ENCODE data around the gene PDE4A. TPM values are rescaled to one million over a fixed set of nuclear protein-coding genes. Genes with fewer than 3 reads are reported as not detected.

The PDE4A gene
- total RNA-seq, 4 donors from 2014 or later = 9.0 to 15.9 (median 13.1) TPM

GRCh38 chr19:10505583-10506229 lies 85.4 kb downstream of the PDE4A start:
- intact Hi-C loops (cut with DNase I; ENCODE audit: low total_unique reads) (loop anchor here (10.0 kb wide), 2 partner anchors 59 to 139 kb away; partner anchors contain the start of genes CDKN2D and KRI1), in situ Hi-C loops (cut with MboI; ENCODE audit: low pct_ligation_motif_present in 1 of 4, low pct_unique_long_range_greater_than_20kb in 1 of 4, low sequenced_read_pairs in 3 of 4) (no loop called here)
- peaks cover 17% of the 10 kb centered on the region for H3K27me3 ChIP-seq

GRCh38 chr19:10508036-10508435 lies 87.7 kb downstream of the PDE4A start:
- intact Hi-C loops (cut with DNase I; ENCODE audit: low total_unique reads) = loop anchor here (10.0 kb wide), 2 partner anchors 57 to 137 kb away; partner anchors contain the start of genes CDKN2D and KRI1

More at GRCh38 chr19:10505583-10506229, 85.4 kb downstream of the PDE4A start:
- 29 to 38% methylated on average over 11 to 17 of the region's 17 CpGs for WGBS, 2 donors (ENCODE audit: low coverage in 1 of 2)
- H3K9me3 ChIP-seq = no peaks in the 10 kb centered on the region
- peak; percentile 84 for DNase-seq
- H3K36me3 ChIP-seq = no peaks in the 10 kb centered on the region
- H3K4me1 ChIP-seq = peaks cover 10 to 26% (median 14%) of the 10 kb centered on the region in 4 donors
- H3K4me3 ChIP-seq = no peak overlapping the region
- H3K27ac ChIP-seq = no peak overlapping the region
- no peak for TF ChIP-seq EP300 (IDR thresholded peaks at IDR 0.05; ENCODE audit: low read depth)
- TF ChIP-seq CTCF (IDR thresholded peaks at IDR 0.05) = peak; percentile 77 to 89 (median 79)
- no peak for TF ChIP-seq POLR2AphosphoS5 (IDR thresholded peaks at IDR 0.05)
- no peak for TF ChIP-seq POLR2A (IDR thresholded peaks at IDR 0.05)

GRCh38 chr19:10508707-10509106 lies 88.4 kb downstream of the PDE4A start:
- intact Hi-C loops (cut with DNase I; ENCODE audit: low total_unique reads) (loop anchor here (10.0 kb wide), 2 partner anchors 56 to 136 kb away; partner anchors contain the start of genes CDKN2D and KRI1), in situ Hi-C loops (cut with MboI; ENCODE audit: low pct_ligation_motif_present in 1 of 4, low pct_unique_long_range_greater_than_20kb in 1 of 4, low sequenced_read_pairs in 3 of 4) (no loop called here)
- H3K36me3 ChIP-seq = no peaks in the 10 kb centered on the region
- no peak for TF ChIP-seq CTCF (IDR thresholded peaks at IDR 0.05)
- TF ChIP-seq POLR2AphosphoS5 (IDR thresholded peaks at IDR 0.05) = no peak
- H3K4me3 ChIP-seq = no peak overlapping the region
- no peak overlapping the region for H3K27ac ChIP-seq
- H3K27me3 ChIP-seq = peaks cover 47% of the 10 kb centered on the region
- DNase-seq = no peak
- peaks cover 0 to 9% (median 0%) of the 10 kb centered on the region in 4 donors for H3K4me1 ChIP-seq
- H3K9me3 ChIP-seq = no peaks in the 10 kb centered on the region
- 62 to 90% methylated on average over 2 to 3 of the region's 3 CpGs for WGBS, 2 donors (ENCODE audit: low coverage in 1 of 2)

More at GRCh38 chr19:10508036-10508435, 87.7 kb downstream of the PDE4A start:
- Histone ChIP-seq H3K4me3 (no peak overlapping the region), H3K9me3 (no peaks in the 10 kb centered on the region), H3K36me3 (no peaks in the 10 kb centered on the region), H3K27ac (no peak overlapping the region), H3K27me3 (peaks cover 40% of the 10 kb centered on the region), H3K4me1 (peaks cover 0 to 13% (median 2%) of the 10 kb centered on the region in 4 donors)
- TF ChIP-seq EP300 (IDR thresholded peaks at IDR 0.05; ENCODE audit: low read depth) = no peak
- TF ChIP-seq POLR2A (IDR thresholded peaks at IDR 0.05) = no peak
- no peak for TF ChIP-seq CTCF (IDR thresholded peaks at IDR 0.05)
- TF ChIP-seq POLR2AphosphoS5 (IDR thresholded peaks at IDR 0.05) = no peak
- no peak for DNase-seq
- in situ Hi-C loops (cut with MboI; ENCODE audit: low pct_ligation_motif_present in 1 of 4, low pct_unique_long_range_greater_than_20kb in 1 of 4, low sequenced_read_pairs in 3 of 4) = no loop called here
- WGBS, 2 donors (ENCODE audit: low coverage in 1 of 2) = 60 to 92% methylated on average over 1 to 16 of the region's 16 CpGs

- Histone ChIP-seq H3K27me3 (peaks cover 63% of the 10 kb centered on the region), H3K27ac (no peak overlapping the region), H3K36me3 (no peaks in the 10 kb centered on the region), H3K9me3 (no peaks in the 10 kb centered on the region), H3K4me1 (peaks cover 0 to 17% (median 4%) of the 10 kb centered on the region in 4 donors), H3K4me3 (no peak overlapping the region)
- intact Hi-C loops (cut with DNase I; ENCODE audit: low total_unique reads) (no loop called here), in situ Hi-C loops (cut with MboI; ENCODE audit: low pct_ligation_motif_present in 1 of 4, low pct_unique_long_range_greater_than_20kb in 1 of 4, low sequenced_read_pairs in 3 of 4) (no loop called here)
- 6% methylated on average over 14 of the region's 15 CpGs; no CpG with 5 or more reads in 1 of the 2 donors for WGBS, 2 donors (ENCODE audit: low coverage in 1 of 2)
- DNase-seq = peak; percentile 33
- TF ChIP-seq POLR2A (IDR thresholded peaks at IDR 0.05) (no peak), POLR2AphosphoS5 (IDR thresholded peaks at IDR 0.05) (no peak), EP300 (IDR thresholded peaks at IDR 0.05; ENCODE audit: low read depth) (no peak), CTCF (IDR thresholded peaks at IDR 0.05) (peak; percentile 47 to 76 (median 65))
These were observed 90.0 kb downstream of the PDE4A start for GRCh38 chr19:10510301-10510802.

Data from transverse colon (tissue), 4 donors.